NK-92 (cell line): ENCODE data around the gene UBL4A.
"Not testable (repeated sequence)": the region's sequence is repeated elsewhere in the genome, so short reads cannot be mapped to it uniquely, and the experiment has no call there.

Experiments
- DNase-seq: peaks from one replicate; lab custom pipeline; 2025; ENCODE audit not compliant: unreplicated experiment; lab: John Stamatoyannopoulos, UW

UBL4A gene

DNA sequence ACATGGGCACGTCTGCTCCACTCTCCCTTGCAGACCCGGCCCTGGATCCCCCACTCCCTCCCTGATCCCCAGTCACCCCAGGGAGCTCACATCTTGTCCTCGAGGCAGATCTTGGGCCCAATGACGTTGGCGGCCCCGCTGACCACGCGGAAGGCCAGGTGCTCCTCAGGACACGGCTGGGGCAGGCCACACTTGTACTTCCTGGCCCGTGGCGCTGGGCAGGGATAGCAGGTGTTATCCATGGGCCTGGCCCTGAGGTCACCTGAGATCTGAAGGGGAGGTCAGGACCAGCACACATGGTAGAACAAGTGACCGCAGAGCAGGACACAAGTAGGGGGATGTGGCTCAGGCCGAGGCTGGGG, 21.9 kb upstream of the UBL4A start:
- DNase-seq: no peak

DNA sequence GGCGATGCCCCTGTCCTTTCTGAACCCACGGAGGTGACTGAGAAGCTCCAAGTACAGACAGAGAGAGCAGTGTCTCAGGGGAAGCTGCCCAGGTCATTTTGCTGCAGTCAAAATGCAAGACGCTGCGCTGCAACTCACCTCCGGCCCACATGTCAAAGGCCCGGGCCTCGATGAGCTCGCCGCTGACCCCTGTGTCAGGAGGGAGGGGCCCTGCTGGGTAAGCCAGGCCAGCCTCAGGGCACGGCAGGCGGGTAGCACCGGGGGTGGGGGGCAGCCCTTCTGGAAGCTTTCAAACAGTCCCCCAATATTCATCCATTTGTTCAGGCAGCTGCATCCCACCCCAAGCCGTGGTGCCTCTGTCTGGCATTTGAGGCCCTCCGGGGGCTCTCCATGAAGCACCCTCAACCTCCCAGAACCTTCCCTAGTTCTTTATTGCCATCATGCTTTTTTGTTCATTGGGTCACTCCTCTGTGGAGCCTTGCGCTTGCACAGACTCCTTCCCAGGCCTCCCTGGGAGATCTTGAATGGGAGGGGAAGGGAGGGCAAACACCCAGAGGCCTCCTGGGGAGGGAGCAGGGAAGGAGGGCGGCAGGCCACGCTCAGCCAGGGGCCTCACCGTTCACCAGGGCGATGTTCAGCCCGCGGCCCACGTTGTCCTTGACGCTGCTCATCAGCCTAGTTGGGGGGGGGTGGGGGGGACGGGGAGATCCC, 21.4 kb upstream of the UBL4A start:
- no peak for DNase-seq

DNA sequence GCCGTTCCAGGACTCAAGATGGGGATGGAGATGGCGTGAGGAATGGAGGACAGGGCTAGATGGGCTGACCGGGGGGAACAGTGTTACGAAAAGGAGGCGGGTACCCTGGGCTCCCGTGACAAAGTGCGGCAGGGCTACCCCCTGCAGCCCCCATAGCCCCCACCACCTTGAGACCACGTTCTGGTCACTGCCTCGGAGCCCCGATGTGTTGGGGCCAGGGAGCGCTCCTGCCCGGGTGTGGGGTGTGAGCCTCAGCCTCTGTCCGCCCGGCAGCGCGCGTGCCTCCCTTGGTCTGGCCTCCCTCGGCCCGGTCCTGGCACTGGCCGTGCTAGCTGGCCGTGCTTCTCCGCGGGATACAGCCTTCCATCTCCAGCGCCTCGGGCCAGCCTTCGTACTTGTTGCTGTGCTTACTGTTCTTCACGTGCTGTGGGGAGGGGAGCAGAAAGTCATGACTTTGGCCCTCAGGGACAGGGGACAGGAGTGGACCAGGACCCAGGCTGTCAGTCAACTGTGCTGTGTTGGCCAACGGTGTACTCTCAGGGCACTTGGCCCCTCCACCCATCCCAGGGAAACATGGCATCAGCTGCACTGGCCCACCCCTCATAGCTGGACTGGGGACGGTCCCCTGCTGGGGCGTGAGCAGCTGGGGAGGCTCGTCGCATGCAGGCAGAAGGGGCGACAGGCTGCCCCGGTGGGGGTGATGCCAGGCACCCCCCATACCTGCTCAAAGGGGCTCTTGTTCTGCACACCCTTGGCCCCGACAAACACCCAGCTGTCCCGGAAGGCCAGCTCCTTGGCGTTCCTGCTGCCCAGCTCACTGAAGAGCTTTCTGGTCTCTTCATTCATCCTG, 20.3 kb upstream of the UBL4A start:
- DNase-seq: no peak

DNA sequence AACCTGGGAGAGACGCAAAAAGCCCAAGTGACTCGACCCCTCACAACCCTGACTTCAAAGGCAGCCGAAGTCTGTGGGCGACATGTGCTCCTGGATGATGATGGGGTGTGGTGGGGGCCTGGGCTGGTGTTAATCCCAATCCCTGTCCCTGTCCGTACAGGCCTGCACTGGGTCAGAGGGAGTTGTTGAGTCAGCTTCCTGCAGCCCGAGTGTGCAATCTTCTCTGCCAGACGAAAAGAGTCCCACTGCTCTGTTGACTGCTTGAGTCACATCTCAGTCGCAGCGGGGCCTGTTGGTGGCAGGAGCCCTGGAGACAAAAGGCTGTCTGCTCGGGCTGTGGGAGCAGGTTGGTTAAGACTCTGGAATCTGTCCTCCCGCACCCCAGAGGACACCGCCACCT, 19.3 kb upstream of the UBL4A start:
- DNase-seq: no peak

DNA sequence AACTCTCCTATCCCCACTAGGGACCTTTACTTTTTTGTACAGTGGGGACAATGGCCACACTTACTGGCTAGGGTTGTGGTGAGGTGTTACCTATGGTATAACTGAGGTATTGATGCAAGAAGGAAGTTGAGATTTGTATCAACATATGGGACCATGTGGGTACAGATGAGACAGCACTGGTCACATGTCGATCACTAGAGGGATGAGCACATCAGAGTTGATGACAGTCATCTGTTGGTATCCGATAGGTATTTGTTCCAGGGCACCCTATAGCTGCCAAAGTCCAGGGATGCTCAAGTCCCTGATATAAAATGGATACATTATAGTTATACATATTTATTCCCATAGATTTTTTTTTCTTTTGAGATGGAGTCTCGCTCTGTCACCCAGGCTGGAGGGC, 16.6 kb upstream of the UBL4A start:
- DNase-seq: no peak

DNA sequence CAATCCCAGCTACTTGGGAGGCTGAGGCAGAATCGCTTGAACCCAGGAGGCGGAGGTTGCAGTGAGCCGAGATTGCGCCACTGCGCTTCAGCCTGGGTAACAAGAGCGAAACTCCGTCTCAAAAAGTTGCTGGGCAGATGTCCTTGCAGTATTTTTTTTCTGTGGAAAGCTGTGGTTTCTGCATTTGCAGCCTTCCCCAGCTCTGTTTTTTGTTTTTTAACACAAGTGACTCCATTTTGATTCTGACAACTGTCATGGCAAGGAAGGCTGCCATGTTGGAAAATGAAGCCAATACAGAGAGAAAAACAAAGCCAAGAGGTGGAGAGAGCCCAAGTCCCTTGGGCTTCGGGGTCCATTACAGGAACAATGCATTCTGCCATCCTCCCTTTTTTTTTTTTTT, 15.7 kb upstream of the UBL4A start:
- no peak for DNase-seq

DNA sequence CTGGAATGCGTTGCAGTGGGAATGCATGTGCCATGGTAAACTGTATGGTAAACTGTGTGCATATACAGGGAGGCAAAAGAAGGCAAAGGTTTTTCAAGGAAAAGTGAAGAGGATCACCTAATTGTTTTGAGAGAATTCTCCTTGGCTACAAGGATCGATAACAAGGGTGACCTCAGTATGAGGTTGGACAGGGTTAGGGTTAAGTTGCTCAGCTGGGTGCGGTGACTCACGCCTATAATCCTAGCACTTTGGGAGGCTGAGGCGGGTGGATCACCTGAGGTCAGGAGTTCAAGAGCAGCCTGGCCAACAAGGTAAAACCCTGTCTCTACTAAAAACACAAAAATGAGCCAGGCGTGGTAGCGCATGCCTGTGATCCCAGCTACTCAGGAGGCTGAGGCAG, 15.0 kb upstream of the UBL4A start:
- DNase-seq: not testable (repeated sequence)

DNA sequence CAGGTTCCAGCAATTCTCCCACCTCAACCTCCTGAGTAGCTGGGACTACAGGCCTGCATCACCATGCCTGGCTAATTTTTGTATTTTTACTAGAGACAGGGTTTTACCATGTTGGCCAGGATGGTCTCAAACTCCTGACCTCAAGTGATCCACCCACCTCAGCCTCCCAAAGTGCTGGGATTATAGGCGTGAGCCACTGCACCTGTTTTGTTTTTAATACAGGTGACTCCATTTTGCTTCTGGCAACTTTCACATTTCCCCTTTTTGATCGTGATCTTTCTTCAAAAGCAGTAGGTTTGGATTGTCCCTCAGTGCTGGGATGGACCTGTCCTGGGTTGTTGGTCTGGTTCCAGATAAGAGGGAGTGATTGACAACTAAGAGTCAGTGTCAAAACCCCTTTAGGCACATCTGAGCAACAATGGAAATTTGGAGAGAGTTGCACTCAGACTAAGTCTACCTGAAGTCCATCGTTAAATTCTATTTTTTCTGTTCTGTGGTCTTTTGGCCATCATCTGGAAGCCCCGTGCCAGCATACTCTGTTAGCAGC, 10.2 kb upstream of the UBL4A start:
- DNase-seq: not testable (repeated sequence)

DNA sequence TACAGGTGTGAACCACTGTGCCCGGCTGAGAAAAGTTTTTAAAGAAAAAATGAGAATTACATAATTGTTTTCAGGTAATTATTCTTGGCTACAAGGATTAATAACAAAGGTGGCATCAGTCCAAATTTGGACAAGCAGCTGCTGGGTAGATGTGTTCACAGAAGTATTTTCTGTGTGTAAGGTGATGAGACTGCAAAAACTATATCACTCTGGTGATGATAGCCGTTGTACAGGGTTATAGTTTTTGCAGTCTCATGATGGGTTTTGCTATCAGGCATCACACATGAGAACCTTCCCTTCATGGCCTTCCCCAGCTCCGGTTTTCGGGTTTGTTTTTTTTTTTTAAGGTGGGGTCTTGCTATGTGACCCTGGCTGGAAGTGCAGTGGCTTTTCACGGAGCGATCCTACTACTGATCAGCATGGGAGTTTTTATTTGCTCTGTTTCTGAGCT, 9.1 kb upstream of the UBL4A start:
- no peak for DNase-seq

DNA sequence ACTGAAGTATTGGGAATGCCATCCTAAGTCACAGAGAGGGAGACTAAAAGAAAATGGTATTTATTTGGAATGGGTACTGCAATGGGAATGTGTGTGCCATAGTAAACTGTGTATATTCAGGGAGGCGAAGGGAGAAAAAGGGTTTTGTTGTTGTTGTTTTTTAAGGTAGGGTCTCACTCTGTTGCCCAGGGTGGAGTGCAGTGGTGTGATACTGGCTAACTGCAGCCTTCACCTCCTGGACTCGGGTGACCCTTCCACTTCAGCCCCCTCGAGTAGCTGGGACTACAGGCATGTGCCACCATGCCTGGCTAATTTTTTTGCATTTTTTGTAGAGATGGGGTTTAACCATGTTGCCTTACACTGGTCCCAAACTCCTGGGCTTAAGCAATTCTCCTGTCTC, 8.3 kb upstream of the UBL4A start:
- DNase-seq: no peak

DNA sequence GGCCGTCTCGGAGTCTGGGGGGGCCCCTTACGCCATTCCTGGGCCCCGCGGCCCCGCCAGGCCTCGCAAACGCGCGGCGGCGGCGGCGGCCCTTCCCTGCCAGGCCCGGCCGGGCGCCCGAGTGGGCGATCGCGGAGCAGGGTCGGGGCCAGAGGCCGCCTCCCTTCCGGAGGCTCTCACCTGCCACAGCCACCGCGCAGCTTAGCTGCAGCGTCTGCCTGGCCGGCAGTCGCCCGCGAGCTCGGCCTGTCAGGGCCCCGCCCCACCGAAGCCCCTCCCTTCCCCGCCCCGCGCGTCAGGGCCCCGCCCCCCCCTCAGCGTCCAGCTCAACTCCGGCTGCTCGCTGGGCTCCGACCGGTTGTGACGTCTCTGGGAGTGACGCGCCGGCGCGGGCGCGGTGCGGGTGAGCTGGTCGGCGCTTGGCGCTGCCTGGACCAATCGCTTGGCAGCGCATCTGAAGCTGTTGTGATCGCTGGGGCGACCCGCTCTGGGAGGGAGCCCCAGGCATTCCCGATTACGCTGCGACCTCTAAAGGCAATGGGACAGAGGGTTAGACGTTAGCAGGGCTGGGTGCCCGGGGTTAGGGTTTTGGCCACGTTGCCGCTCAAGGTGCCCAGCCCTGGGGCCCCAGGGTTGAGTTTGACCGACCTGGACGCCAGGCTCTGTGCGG, 4.1 kb upstream of the UBL4A start, which contains the start of gene SLC10A3:
SLC10A3 (minus strand) TSS at position 216 of the 670 bp plus-strand sequence. CDS start 1,689 bp downstream, outside the sequence.
- DNase-seq: peak; percentile 29

DNA sequence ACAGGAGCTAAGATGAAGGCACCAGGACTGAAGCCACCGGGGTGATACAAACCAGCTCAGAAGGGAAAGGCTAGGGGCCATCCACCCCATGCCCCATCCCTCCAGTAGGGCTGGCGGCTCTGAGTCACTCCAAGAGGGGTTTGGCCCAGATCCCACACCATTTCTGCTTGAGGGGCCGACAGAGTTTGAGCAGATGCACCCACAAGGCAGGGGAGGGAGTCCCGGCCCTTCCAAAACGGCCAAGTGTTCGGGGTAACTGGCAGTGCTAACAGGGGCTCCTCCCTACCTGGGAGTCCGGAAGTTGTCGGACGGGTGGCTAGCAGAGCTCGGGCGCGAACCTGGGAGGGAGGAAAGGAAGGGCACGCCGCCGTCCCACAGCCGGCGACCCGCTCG, 3.6 kb upstream of the UBL4A start:
- no peak for DNase-seq

DNA sequence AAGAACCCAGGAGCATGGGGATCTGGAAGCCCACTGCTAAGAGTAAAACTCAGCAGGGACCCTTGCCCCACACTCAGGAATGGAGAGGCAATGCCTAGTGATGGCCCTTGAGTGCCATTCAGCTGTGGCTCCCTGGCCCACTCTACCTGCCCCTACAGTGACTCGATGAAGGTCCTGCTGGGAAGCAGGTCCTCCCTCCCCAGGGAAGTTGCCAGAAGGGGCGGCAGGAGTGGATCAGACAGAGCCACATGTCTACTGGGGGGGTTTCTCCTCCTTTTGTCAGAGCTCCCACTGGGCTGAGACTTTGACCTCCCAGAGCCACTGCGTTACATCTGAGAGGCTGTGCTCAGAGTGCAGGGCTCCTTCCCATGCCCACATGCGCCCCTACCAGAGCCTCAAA, 2.8 kb upstream of the UBL4A start:
- DNase-seq: no peak

DNA sequence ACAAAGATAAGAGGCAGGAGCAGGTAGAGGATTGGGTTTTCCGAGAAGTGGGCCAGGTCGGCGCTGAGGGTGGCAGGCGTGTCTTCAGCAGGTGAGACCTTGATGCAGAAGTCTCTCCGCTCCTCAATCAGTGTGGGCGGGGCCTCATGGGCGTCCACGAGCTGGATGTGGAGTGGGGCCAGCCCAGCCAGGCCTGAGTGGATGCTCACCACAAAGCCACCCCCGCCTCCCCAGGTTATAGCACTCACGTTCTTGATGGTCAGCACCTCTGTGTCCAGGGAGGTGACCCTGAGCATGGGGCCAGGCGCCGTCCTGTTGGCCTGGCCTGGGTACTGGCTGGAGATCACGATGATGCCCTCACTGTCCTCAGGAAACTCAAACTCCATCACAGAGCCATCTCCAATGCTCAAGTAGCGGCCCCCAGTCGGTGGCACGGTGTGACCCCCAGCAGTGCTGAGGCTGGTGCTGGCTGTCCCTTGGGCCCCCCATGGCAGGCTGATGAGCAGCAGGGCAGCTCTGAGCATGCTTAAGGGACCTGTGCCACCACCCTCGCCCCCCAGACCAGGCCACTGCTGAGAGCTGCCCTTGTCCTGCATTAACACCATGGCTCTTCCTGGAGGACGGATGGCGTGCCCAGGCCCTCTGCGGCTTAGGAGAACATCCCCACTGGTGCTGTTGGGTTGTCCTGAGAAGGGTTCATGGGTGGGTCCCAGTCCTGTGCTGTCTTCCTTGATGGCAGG, 2.1 kb upstream of the UBL4A start:
- DNase-seq: no peak

DNA sequence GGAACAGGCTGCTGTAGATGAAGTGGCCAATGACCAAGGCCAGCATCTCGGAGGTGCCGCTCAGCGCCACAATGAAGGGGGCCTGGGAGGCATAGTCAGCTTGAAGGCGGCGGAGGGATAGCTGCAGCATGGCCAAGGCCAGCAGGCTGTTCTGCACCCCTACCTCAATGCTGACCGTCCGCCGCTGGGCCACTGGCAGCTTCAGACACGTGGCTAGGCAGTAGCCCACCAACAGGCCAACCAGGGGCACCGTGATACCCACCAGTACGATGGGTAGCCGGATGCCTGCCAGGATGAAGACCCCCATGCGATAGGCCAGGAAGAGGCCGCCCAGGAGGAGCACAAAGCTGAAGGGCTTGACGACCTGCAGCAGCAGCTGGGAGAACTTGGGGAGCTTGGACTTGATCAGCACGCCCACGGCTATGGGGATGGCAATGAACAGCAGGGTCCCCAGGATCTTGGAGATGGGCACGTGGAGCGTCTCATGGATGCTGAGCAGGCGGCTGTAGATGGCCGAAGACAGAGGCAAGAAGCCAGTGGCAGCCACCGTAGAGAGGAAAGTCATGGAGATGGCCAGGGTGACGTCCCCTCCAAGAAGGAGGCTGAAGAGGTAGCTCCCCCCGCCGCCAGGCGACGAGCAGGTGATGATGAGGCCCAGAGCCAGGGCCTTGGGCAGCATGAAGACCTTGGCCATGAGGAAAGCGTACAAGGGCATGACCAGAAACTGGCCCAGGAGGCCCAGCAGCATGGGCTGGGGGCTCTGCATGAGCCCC, 1.3 kb upstream of the UBL4A start:
- DNase-seq: no peak

DNA sequence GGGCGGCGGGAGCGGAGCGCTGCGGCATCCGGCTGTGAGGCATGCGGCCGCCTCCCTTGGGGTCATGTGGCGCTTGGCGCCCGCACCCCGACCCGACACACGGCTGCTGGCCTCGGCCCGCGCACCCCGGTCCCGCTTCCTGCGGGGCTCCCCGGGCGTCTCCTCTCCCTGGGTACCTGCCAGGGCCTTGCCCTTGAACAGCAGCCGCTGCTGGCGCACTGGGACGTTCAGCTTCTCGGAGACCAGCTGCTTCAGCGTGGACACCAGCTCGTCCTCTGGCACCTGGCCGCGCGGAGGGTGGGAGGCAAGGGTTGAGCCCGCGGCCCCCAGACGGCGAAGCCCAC, 391 bp downstream of the UBL4A start:
- DNase-seq: no peak

DNA sequence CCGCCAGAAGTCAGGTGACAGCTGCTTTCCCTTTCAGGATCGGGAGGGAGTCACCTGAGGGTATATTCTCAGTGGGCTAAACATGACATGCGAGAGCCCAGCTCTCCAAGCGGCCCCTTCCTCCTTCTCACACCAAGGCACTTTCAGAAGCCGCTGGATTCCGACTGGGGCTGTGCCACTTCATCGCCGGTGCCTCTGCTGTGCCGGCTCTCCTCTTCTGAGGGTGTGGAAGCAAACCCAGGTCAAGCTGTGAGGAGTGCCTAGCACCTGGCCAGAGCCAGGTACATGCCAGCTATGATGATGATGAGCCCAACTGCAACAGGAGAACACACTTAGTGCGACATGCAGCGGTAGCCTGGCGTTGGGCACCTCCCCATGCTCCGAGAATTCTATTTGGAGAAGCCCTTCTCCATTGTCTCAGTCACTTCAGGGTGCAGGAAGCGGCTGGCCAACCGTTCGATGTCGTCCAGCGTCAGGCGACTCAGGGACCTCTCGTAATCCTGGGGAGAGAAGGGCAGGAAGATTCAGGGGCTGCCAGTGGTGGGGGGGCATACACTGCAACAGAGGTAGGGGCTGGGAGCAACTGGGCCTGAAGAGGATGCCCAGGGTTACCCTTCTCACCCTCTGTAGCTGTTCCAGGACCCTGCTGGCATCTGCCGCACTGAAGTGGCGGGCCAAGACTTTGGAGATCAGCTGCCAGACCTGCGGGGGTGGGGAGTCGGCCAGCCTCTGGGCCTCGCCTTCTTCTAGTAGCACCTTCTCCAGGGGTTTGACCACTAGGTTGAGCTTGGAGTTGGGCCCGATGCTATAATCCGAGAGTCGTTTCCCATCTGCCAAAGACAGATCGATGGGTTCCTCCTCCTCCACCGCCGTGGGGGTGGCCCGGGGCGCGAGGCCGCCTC, 1.0 kb downstream of the UBL4A start:
- DNase-seq: no peak

DNA sequence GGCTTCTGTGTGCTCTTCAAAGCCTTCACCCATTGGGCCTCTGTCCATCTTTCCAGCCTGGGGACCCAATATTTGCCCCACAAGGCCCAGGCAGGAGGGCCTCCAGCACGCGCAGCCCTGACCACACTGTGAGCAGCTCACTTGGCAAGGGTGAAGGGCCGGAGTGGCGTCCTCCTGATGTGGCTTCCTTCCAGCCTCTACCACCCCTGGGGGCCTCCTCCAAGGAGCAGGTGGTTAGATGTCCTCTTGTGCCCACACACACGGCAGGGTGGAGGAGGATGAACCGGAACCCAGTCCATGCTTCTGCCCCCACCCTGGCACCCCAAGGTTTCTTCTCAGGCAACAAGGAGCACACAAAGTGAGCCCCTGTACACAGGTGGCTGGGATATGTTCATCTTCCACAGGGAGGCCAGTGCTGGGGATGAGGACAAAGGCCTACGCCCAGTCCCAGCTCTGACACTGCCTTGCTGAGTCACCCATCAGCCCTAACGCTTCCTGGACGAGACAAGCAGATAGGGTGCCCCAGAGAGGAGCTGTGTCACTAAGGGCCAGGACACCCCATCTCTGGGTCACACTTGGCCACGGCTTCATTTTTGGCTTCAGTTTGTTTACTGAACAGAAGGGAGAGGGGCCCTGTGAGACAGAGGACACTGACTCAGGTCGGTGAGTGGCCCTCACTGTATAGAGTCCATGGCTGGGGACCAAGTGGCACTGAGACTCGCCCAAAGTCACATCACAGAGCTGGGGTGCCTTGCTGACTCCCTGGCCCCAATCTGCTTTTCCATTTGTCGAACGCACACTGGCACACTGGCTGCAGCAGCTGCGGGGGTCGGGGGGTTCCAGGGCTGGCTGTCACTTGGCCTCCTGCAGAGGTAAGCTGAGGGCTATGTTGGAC, 1.9 kb downstream of the UBL4A start:
- no peak for DNase-seq
